Liver (tissue), 9 donors: ENCODE data around the gene GRIP2. TPM values are rescaled to one million over a fixed set of nuclear protein-coding genes. Genes with fewer than 3 reads are reported as not detected.

Experiments used
- DNase-seq: peaks from one replicate; pipeline ENCODE4 v3.0.0-alpha.2; 2017; ENCODE audit warnings: low spot score
- H3K27ac ChIP-seq, 2 donors: one replicate each; pipeline ENCODE4 v1.7.0; 2013; ENCODE audit warnings: inconsistent platforms in 2 of 2, low read length in 2 of 2, control low read depth in 1 of 2, low read depth in 1 of 2, mild to moderate bottlenecking in 1 of 2
- H3K27me3 ChIP-seq, 4 donors: one replicate each; pipeline versions ENCODE4 v1.6.1 to v1.7.0; 2013; ENCODE audit warnings: low read length in 3 of 4, inconsistent platforms in 1 of 4, mild to moderate bottlenecking in 1 of 4, moderate library complexity in 1 of 4; ENCODE audit not compliant: control insufficient read depth in 4 of 4, insufficient read depth in 4 of 4
- H3K36me3 ChIP-seq, 4 donors: one replicate each; pipeline versions ENCODE4 v1.6.1 to v1.7.0; 2013; ENCODE audit warnings: low read length in 3 of 4, mild to moderate bottlenecking in 3 of 4, low read depth in 1 of 4, moderate library complexity in 1 of 4; ENCODE audit not compliant: control insufficient read depth in 4 of 4, insufficient read depth in 3 of 4
- H3K4me1 ChIP-seq, 4 donors: one replicate each; pipeline versions ENCODE4 v1.6.1 to v1.7.0; 2013; ENCODE audit warnings: low read length in 3 of 4, mild to moderate bottlenecking in 3 of 4, moderate library complexity in 1 of 4; ENCODE audit not compliant: control insufficient read depth in 4 of 4, insufficient read depth in 4 of 4
- H3K4me3 ChIP-seq, 3 donors: one replicate each; pipeline versions ENCODE4 v1.6.1 to v1.7.0; 2013; ENCODE audit warnings: low read length in 3 of 3, control low read depth in 1 of 3, low read depth in 1 of 3, mild to moderate bottlenecking in 1 of 3
- H3K9ac ChIP-seq, 2 donors: one replicate each; pipeline ENCODE4 v1.7.0; 2013; ENCODE audit warnings: low read length in 2 of 2, mild to moderate bottlenecking in 2 of 2, moderate library complexity in 2 of 2, control low read depth in 1 of 2, low read depth in 1 of 2
- H3K9me3 ChIP-seq, 4 donors: one replicate each; pipeline versions ENCODE4 v1.6.1 to v1.7.0; 2013; ENCODE audit warnings: low read length in 3 of 4; ENCODE audit not compliant: control insufficient read depth in 4 of 4
- EGR1 ChIP-seq, 2 donors: IDR thresholded peaks; 2 replicates each; pipeline ENCODE4 v1.6.1; 2016 to 2018; ENCODE audit warnings: antibody characterized with exemption in 2 of 2, low read depth in 2 of 2
- RAD21 ChIP-seq, 2 donors: IDR thresholded peaks; 2 replicates each; pipeline ENCODE4 v1.6.1; 2016; ENCODE audit warnings: antibody characterized with exemption in 2 of 2, mild to moderate bottlenecking in 2 of 2
- SP1 ChIP-seq: IDR thresholded peaks from 2 replicates; pipeline ENCODE4 v1.6.1; 2018; ENCODE audit warnings: antibody characterized with exemption, mild to moderate bottlenecking
- TAF1 ChIP-seq: conservative IDR thresholded peaks from 2 replicates; pipeline ENCODE4 v1.6.1; 2016; ENCODE audit warnings: antibody characterized with exemption, mild to moderate bottlenecking
- WGBS: extraction: QIAGEN DNeasy Blood & Tissue Kit; methylation state at CpG from one replicate; pipeline ENCODE4 v1.1.7; 2013; 5-methylcytosine and 5-hydroxymethylcytosine counted together
- polyA plus RNA-seq, 2 donors: library from polyadenylated mRNA; stranded (reverse) in 1 of 2; unstranded in 1 of 2; fragments of 200-250 nt in 1 of 2; fragments of >200 nt in 1 of 2; fragmentation: Nextera tagmentation in 1 of 2; extraction: Ambion mirVana in 1 of 2; gene quantifications; one replicate each; pipeline versions ENCODE4 v1.2.1 to v1.2.3, GENCODE V29; 2013 to 2015
- total RNA-seq, 2 donors: library from RNA; depleted of rRNA; stranded (reverse); fragments of >200 nt; gene quantifications; one replicate each; pipeline ENCODE4 v1.2.3, GENCODE V29; 2014
- TF ChIP-seq, protein P1 (sequence below): fragments of 150-350 bp; IDR thresholded peaks from 2 replicates; pipeline ENCODE4 v1.5.1; 2017; ENCODE audit warnings: improper control_type of control experiment, low read depth, low read length; ENCODE audit not compliant: missing input control
- TF ChIP-seq, protein P2 (sequence below): IDR thresholded peaks from 2 replicates; pipeline ENCODE4 v1.6.1; 2016; ENCODE audit warnings: antibody characterized with exemption, mild to moderate bottlenecking
- donor health status: healthy.
- donor health status: healthy.
- donor health status: healthy.
- donor health status: healthy.
- donor health status: healthy.

The GRIP2 gene
- total and polyA plus RNA-seq, 4 donors: 0.05 to 0.33 (median 0.09) TPM; not detected in 1

DNA sequence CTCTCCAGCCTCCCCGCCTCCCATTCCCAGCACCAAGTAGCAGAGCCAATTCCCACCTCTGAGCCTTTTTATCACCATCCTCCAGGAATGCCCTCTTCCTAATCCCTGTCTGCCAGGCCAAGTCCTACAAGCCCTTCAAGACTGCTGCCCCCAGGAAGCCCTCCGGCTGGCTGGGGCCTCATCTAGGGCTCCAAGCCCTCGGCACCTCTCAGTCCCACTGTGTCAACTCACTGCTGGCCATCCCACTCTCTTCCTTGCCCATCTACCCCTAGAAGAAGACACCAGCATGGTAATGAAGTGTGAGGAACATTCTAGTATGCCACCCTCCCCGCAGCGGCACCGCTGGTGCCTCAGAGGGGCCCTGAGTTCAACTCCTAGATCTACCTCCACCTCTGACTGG is 10.0 kb upstream of the GRIP2 start (continued):
- TF ChIP-seq RAD21 (IDR thresholded peaks at IDR 0.05) (no peak), SP1 (no peak)

DNA sequence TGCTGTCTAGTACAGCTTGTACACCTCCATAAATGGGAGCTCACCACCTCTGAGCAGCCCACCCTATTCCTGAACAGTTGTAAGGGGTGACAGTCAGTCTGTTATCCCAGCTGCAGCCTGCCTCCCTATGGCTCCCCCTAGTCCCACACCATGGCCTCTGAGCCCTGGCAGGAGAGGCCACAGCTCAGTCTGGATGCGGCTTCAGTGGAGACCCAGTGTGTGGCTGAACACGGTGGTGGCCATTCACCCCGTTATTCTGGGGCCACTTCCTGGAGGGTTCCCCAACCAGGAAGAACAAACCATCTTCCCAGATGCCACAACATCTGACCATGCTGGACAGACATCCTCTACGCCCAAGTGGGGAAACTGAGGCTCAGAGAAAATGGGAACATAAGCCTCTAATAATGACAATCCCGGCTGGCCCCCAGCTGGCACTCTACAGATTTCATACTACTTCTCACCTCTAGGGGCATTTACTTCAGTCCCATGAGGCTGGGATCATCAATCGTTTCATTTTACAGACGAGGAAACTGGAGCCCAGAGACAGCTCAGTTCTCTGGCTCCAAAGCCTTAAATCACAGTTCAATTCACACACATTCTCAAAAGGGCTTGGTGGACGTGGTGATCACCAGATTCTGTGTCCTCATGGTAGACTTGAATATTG is 9.2 kb upstream of the GRIP2 start:
- no peak overlapping the region for H3K9ac ChIP-seq
- no peaks in the 10 kb centered on the region for H3K9me3 ChIP-seq
- H3K27ac ChIP-seq: no peak overlapping the region
- WGBS: 60% methylated on average over 8 of the region's 8 CpGs
- H3K4me1 ChIP-seq: no peaks in the 10 kb centered on the region
- no peaks in the 10 kb centered on the region for H3K27me3 ChIP-seq
- H3K36me3 ChIP-seq: no peaks in the 10 kb centered on the region
- no peak overlapping the region for H3K4me3 ChIP-seq
- no peak for TF ChIP-seq TAF1
- TF ChIP-seq, protein P1, sequence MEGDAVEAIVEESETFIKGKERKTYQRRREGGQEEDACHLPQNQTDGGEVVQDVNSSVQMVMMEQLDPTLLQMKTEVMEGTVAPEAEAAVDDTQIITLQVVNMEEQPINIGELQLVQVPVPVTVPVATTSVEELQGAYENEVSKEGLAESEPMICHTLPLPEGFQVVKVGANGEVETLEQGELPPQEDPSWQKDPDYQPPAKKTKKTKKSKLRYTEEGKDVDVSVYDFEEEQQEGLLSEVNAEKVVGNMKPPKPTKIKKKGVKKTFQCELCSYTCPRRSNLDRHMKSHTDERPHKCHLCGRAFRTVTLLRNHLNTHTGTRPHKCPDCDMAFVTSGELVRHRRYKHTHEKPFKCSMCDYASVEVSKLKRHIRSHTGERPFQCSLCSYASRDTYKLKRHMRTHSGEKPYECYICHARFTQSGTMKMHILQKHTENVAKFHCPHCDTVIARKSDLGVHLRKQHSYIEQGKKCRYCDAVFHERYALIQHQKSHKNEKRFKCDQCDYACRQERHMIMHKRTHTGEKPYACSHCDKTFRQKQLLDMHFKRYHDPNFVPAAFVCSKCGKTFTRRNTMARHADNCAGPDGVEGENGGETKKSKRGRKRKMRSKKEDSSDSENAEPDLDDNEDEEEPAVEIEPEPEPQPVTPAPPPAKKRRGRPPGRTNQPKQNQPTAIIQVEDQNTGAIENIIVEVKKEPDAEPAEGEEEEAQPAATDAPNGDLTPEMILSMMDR: peak; percentile 20
- TF ChIP-seq, protein P2, sequence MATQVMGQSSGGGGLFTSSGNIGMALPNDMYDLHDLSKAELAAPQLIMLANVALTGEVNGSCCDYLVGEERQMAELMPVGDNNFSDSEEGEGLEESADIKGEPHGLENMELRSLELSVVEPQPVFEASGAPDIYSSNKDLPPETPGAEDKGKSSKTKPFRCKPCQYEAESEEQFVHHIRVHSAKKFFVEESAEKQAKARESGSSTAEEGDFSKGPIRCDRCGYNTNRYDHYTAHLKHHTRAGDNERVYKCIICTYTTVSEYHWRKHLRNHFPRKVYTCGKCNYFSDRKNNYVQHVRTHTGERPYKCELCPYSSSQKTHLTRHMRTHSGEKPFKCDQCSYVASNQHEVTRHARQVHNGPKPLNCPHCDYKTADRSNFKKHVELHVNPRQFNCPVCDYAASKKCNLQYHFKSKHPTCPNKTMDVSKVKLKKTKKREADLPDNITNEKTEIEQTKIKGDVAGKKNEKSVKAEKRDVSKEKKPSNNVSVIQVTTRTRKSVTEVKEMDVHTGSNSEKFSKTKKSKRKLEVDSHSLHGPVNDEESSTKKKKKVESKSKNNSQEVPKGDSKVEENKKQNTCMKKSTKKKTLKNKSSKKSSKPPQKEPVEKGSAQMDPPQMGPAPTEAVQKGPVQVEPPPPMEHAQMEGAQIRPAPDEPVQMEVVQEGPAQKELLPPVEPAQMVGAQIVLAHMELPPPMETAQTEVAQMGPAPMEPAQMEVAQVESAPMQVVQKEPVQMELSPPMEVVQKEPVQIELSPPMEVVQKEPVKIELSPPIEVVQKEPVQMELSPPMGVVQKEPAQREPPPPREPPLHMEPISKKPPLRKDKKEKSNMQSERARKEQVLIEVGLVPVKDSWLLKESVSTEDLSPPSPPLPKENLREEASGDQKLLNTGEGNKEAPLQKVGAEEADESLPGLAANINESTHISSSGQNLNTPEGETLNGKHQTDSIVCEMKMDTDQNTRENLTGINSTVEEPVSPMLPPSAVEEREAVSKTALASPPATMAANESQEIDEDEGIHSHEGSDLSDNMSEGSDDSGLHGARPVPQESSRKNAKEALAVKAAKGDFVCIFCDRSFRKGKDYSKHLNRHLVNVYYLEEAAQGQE: no peak
- DNase-seq: no peak

DNA sequence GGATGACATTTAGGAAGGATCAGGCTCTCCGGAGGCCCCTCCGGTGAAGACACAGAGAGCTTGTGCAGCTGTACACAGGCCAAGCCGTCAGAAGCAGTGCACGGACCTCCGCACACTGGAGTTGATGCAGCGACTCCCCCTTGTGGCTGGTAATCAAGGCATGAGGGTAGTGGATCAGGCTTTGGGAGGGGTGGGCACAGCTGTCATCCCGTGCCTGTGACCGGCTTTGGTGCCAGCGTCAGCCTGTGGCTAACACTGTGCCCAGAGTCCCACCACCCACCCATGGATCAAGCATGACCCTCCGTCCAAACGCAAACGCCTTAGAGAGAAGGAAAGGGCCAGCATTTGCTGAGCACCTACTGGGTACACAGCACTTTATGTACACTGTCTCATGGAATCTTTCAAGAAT is 8.2 kb upstream of the GRIP2 start:
- Histone ChIP-seq H3K27me3 (no peaks in the 10 kb centered on the region), H3K9ac (no peak overlapping the region), H3K27ac (no peak overlapping the region), H3K4me1 (no peaks in the 10 kb centered on the region), H3K36me3 (no peaks in the 10 kb centered on the region), H3K4me3 (no peak overlapping the region), H3K9me3 (no peaks in the 10 kb centered on the region)
- TF ChIP-seq RAD21 (IDR thresholded peaks at IDR 0.05) (peak in 1 of 2 donors; percentile 75), EGR1 (IDR thresholded peaks at IDR 0.05; ENCODE audit: low read depth in 2 of 2) (no peak)
- TF ChIP-seq, protein P1: peak; percentile 38
- DNase-seq: peak; percentile 49
- WGBS: 21% methylated on average over 12 of the region's 12 CpGs
